Keratinocyte (primary cell): ENCODE data around the gene SLC44A3. TPM values are rescaled to one million over a fixed set of nuclear protein-coding genes. Genes with fewer than 3 reads are reported as not detected.
A peak's percentile ranks its signal among the peaks of the same experiment; 100 is the strongest.

Experiments
- DNase-seq: peaks from one replicate; pipeline ENCODE4 v3.0.0-alpha.2; 2011; ENCODE audit warnings: low read depth, missing footprints, low spot score
- FAIRE-seq: peaks from 2 replicates; lab custom pipeline; 2011; peaks lifted over from hg19 to GRCh38; lab: Jason Lieb, UNC
- H2AFZ ChIP-seq: 2 replicates; pipeline ENCODE4 v1.6.0; 2012; ENCODE audit warnings: low read length, control low read depth, inconsistent platforms; ENCODE audit not compliant: control insufficient read depth
- H3K27ac ChIP-seq: 2 replicates; pipeline ENCODE4 v1.5.1; 2011; ENCODE audit warnings: low read length; ENCODE audit not compliant: control insufficient read depth, insufficient read depth
- H3K27me3 ChIP-seq: 3 replicates; pipeline ENCODE4 v1.6.0; 2011; ENCODE audit warnings: low read length; ENCODE audit not compliant: control insufficient read depth, insufficient read depth; ENCODE audit errors: extremely low read depth
- H3K36me3 ChIP-seq, 2 experiments: 2 replicates in 1 of 2; 3 replicates in 1 of 2; pipeline ENCODE4 v1.5.1; 2011; ENCODE audit warnings: low read length in 2 of 2, mild to moderate bottlenecking in 1 of 2; ENCODE audit not compliant: control insufficient read depth in 2 of 2, insufficient read depth in 2 of 2; ENCODE audit errors: extremely low read depth in 1 of 2
- H3K4me1 ChIP-seq: 3 replicates; pipeline ENCODE4 v1.5.1; 2011; ENCODE audit warnings: low read length; ENCODE audit not compliant: control insufficient read depth, insufficient read depth; ENCODE audit errors: extremely low read depth
- H3K4me2 ChIP-seq: 3 replicates; pipeline ENCODE4 v1.6.0; 2011; ENCODE audit warnings: low read depth, low read length; ENCODE audit not compliant: control insufficient read depth, insufficient read depth; ENCODE audit errors: extremely low read depth
- H3K4me3 ChIP-seq, 3 experiments: fragments of 200-600 bp in 1 of 3; sonication (generic) in 1 of 3; 2 replicates in 2 of 3; 3 replicates in 1 of 3; pipeline ENCODE4 v1.5.1; 2011 to 2016; ENCODE audit warnings: low read length in 3 of 3, mild to moderate bottlenecking in 3 of 3, control low read depth in 2 of 3, inconsistent platforms in 1 of 3, low read depth in 1 of 3, mixed read lengths in 1 of 3, mixed run types in 1 of 3, moderate library complexity in 1 of 3; ENCODE audit not compliant: control insufficient read depth in 2 of 3, insufficient read depth in 2 of 3; ENCODE audit errors: extremely low read depth in 1 of 3
- H3K79me2 ChIP-seq: 2 replicates; pipeline ENCODE4 v1.6.0; 2012; ENCODE audit warnings: low read length; ENCODE audit not compliant: control insufficient read depth, insufficient read depth
- H3K9ac ChIP-seq: 3 replicates; pipeline ENCODE4 v1.6.0; 2011; ENCODE audit warnings: low read length; ENCODE audit not compliant: control insufficient read depth, insufficient read depth; ENCODE audit errors: extremely low read depth
- H3K9me1 ChIP-seq: 3 replicates; pipeline ENCODE4 v1.6.0; 2011; ENCODE audit warnings: low read length; ENCODE audit not compliant: control insufficient read depth, insufficient read depth; ENCODE audit errors: extremely low read depth
- H3K9me3 ChIP-seq: 2 replicates; pipeline ENCODE4 v1.5.1; 2012; ENCODE audit warnings: low read depth, low read length; ENCODE audit not compliant: control insufficient read depth
- H4K20me1 ChIP-seq: 3 replicates; pipeline ENCODE4 v1.6.0; 2011; ENCODE audit warnings: low read length; ENCODE audit not compliant: control insufficient read depth, insufficient read depth; ENCODE audit errors: extremely low read depth
- EZH2 ChIP-seq: IDR thresholded peaks from one replicate; pipeline ENCODE4 v1.6.1; 2012; ENCODE audit warnings: inconsistent platforms, mild to moderate bottlenecking, low read length, moderate library complexity
- dilution Hi-C: fragments of 300-500 bp; cut with MboI; formaldehyde crosslinking; loops from one replicate; pipeline ENCODE4 v1.7.0; 2020; ENCODE audit warnings: low sequenced_read_pairs; ENCODE audit not compliant: extremely low pct_ligation_motif_present
- polyA plus RNA-seq, 5 experiments: library from polyadenylated mRNA; depleted of rRNA in 3 of 5; stranded (reverse) in 3 of 5; stranded (forward) in 1 of 5; unstranded in 1 of 5; fragments of >200 nt; gene quantifications; 1 replicate in 1 of 5; 2 replicates in 3 of 5; 3 replicates in 1 of 5; pipeline versions ENCODE4 v1.2.1 to v1.2.3, GENCODE V29; 2011 to 2012; ENCODE audit warnings: missing spikeins in 2 of 5, low read depth in 1 of 5, low replicate concordance in 1 of 5
- TF ChIP-seq, protein P1 (sequence below), 3 experiments: IDR thresholded peaks in 1 of 3; conservative IDR thresholded peaks in 1 of 3; optimal IDR thresholded peaks in 1 of 3; 2 replicates in 2 of 3; 3 replicates in 1 of 3; pipeline versions ENCODE3 to v1.5.1; 2011; ENCODE audit warnings: low read length in 3 of 3, mild to moderate bottlenecking in 3 of 3, moderate library complexity in 2 of 3, control low read depth in 1 of 3, inconsistent platforms in 1 of 3; ENCODE audit not compliant: insufficient read depth in 2 of 3; ENCODE audit errors: extremely low read depth in 1 of 3

SLC44A3 gene
- polyA plus RNA-seq, 1 donor (not counting 4 experiments of a cell fraction or from before 2014, with no cell fraction given) = 7.3 TPM

DNA sequence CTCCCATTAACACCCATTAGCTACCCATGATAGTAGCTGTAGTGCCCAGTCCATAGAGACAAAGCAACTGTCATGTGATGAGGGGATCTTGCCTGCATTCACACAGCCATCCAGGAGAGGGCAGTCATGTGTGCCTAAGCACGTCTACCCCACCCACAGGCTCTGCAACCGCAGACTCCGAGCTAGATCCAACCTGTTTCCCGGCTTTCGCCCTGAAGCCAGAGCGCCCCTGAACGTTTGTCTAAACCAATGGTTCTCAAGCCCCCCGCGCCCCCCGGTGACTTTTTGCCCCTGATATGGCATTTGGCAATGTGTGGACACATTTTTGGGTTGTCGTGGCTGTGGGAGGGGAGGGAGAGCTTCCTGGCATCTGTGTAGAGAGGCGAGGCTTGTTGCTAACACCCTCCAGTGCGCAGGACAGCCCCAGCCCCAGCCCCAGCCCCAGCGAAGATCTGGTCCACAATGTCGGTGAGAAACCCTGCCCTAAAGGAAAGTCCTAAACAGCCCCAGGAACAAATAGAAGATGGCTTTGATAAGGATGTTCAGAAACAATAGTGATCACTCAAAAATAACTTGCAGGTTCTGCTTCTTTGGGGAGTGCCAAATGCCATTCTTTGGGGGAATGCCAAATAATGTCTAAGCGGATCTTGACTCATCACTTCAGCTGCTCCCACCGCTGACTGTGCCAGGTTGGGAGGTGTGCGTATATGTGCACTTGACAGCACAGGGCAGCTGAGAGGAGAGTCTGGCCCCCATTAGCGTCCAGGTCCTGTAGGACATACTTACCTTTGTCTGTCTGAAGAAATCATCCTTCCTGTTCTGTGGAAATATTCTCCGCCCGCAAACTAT lies 34.5 kb downstream of the SLC44A3 start:
- no peaks in the 10 kb centered on the region for H3K9me1 ChIP-seq
- no peaks in the 10 kb centered on the region for H3K36me3 ChIP-seq
- dilution Hi-C loops = no loop called here
- peak overlapping the region; percentile 61 for H3K27ac ChIP-seq
- H3K4me1 ChIP-seq = peaks cover 20% of the 10 kb centered on the region
- H3K9ac ChIP-seq = peak overlapping the region; percentile 63
- TF ChIP-seq EZH2 = no peak
- TF ChIP-seq, protein P1, sequence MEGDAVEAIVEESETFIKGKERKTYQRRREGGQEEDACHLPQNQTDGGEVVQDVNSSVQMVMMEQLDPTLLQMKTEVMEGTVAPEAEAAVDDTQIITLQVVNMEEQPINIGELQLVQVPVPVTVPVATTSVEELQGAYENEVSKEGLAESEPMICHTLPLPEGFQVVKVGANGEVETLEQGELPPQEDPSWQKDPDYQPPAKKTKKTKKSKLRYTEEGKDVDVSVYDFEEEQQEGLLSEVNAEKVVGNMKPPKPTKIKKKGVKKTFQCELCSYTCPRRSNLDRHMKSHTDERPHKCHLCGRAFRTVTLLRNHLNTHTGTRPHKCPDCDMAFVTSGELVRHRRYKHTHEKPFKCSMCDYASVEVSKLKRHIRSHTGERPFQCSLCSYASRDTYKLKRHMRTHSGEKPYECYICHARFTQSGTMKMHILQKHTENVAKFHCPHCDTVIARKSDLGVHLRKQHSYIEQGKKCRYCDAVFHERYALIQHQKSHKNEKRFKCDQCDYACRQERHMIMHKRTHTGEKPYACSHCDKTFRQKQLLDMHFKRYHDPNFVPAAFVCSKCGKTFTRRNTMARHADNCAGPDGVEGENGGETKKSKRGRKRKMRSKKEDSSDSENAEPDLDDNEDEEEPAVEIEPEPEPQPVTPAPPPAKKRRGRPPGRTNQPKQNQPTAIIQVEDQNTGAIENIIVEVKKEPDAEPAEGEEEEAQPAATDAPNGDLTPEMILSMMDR (optimal IDR thresholded peaks at IDR 0.05 in 1 of 3, IDR thresholded peaks at IDR 0.05 in 1 of 3, conservative IDR thresholded peaks at IDR 0.05 in 1 of 3; ENCODE audit: extremely low read depth in 1 of 3, insufficient read depth in 2 of 3, low read length in 3 of 3) = peak; percentile 93 to 99 (median 99)
- no peaks in the 10 kb centered on the region for H3K9me3 ChIP-seq
- FAIRE-seq (peak; percentile 97), DNase-seq (peak; percentile 90)
- no peaks in the 10 kb centered on the region for H3K79me2 ChIP-seq
- H3K4me2 ChIP-seq = peak overlapping the region; percentile 36
- no peaks in the 10 kb centered on the region for H4K20me1 ChIP-seq
- no peak overlapping the region for H2AFZ ChIP-seq
- H3K27me3 ChIP-seq = no peaks in the 10 kb centered on the region
- peak overlapping the region; percentile 34 to 45 (median 37) for H3K4me3 ChIP-seq

DNA sequence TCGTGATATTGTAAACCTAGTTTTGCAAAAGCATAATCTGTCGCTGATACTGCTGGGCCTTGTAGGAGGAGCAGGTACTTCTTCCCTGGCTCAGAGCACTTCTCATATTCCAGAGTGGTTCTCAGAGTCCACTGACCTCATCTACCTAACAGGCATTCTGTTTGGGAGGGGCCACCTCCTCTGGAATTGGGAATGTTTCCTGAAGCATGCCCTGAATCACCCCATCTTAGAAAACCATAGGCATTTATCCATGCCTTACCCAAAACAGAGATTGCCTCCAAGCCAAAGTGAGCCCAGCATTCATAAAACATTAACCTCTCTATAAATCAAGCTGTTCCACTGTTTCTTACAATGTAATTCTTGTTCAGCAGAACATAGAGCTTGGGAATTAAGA lies 35.1 kb downstream of the SLC44A3 start:
- DNase-seq (peak; percentile 57), FAIRE-seq (no peak)
- no peaks in the 10 kb centered on the region for H3K36me3 ChIP-seq
- H3K9me1 ChIP-seq = no peaks in the 10 kb centered on the region
- H3K4me2 ChIP-seq = peak overlapping the region; percentile 36
- dilution Hi-C loops = no loop called here
- peaks cover 20% of the 10 kb centered on the region for H3K4me1 ChIP-seq
- H4K20me1 ChIP-seq = no peaks in the 10 kb centered on the region
- H3K79me2 ChIP-seq = no peaks in the 10 kb centered on the region
- no peak overlapping the region for H2AFZ ChIP-seq
- TF ChIP-seq EZH2 = no peak
- TF ChIP-seq, protein P1 (optimal IDR thresholded peaks at IDR 0.05 in 1 of 3, IDR thresholded peaks at IDR 0.05 in 1 of 3, conservative IDR thresholded peaks at IDR 0.05 in 1 of 3; ENCODE audit: extremely low read depth in 1 of 3, insufficient read depth in 2 of 3, low read length in 3 of 3) = no peak
- H3K27me3 ChIP-seq = no peaks in the 10 kb centered on the region
- peak overlapping the region; percentile 7 for H3K27ac ChIP-seq
- H3K9me3 ChIP-seq = no peaks in the 10 kb centered on the region
- no peak overlapping the region for H3K4me3 ChIP-seq
- H3K9ac ChIP-seq = no peak overlapping the region
